ENCODE measurements around the gene CCNL1. TPM values are rescaled to one million over a fixed set of nuclear protein-coding genes. Genes with fewer than 3 reads are reported as not detected.
"Not testable (repeated sequence)": the region's sequence is repeated elsewhere in the genome, so short reads cannot be mapped to it uniquely, and the experiment has no call there.

CCNL1 gene
- 302 and 313 TPM in 2 replicates for total RNA-seq (2014; rRNA removed; shearing (Covaris generic))

- peak; percentile 98 for DNase-seq (ENCODE audit: low spot score)
These were observed at the start of gene CCNL1 for GRCh38 chr3:157159762-157160657. TSS of gene CCNL1 (minus strand) at chr3:157160147. CDS start at chr3:157160094, 53 bp downstream.

- no peak for DNase-seq (ENCODE audit: low spot score)
These were observed 44.9 kb upstream of the CCNL1 start for GRCh38 chr3:157204880-157205279.

- DNase-seq (ENCODE audit: low spot score): peak; percentile 28
These were observed 44.5 kb upstream of the CCNL1 start for GRCh38 chr3:157204431-157204830.

- peak; percentile 53 for DNase-seq (ENCODE audit: low spot score)
These were observed 41.8 kb upstream of the CCNL1 start for GRCh38 chr3:157201648-157202278.

- DNase-seq (ENCODE audit: low spot score): no peak
These were observed 39.9 kb upstream of the CCNL1 start for GRCh38 chr3:157199841-157200240.

- DNase-seq (ENCODE audit: low spot score): no peak
These were observed 36.0 kb upstream of the CCNL1 start for GRCh38 chr3:157195965-157196364.

- DNase-seq (ENCODE audit: low spot score): not testable (repeated sequence)
These were observed 31.2 kb upstream of the CCNL1 start for GRCh38 chr3:157191149-157191548.

- no peak for DNase-seq (ENCODE audit: low spot score)
These were observed 30.5 kb upstream of the CCNL1 start for GRCh38 chr3:157190380-157190872.

GRCh38 chr3:157188391-157188790, 28.4 kb upstream of the CCNL1 start:
- no peak for DNase-seq (ENCODE audit: low spot score)

GRCh38 chr3:157182879-157183278, 22.9 kb upstream of the CCNL1 start:
- no peak for DNase-seq (ENCODE audit: low spot score)

GRCh38 chr3:157180262-157180661, 20.3 kb upstream of the CCNL1 start:
- DNase-seq (ENCODE audit: low spot score): no peak

GRCh38 chr3:157179365-157179803, 19.4 kb upstream of the CCNL1 start:
- no peak for DNase-seq (ENCODE audit: low spot score)

GRCh38 chr3:157178503-157179364, 18.8 kb upstream of the CCNL1 start:
- not testable (repeated sequence) for DNase-seq (ENCODE audit: low spot score)

- DNase-seq (ENCODE audit: low spot score): not testable (repeated sequence)
These were observed 18.0 kb upstream of the CCNL1 start for GRCh38 chr3:157177801-157178453.

GRCh38 chr3:157176934-157177333, 17.0 kb upstream of the CCNL1 start:
- no peak for DNase-seq (ENCODE audit: low spot score)

GRCh38 chr3:157175691-157176507, 16.0 kb upstream of the CCNL1 start:
- DNase-seq (ENCODE audit: low spot score): no peak

GRCh38 chr3:157174649-157175498, 14.9 kb upstream of the CCNL1 start:
- peak; percentile 98 for DNase-seq (ENCODE audit: low spot score)

- no peak for DNase-seq (ENCODE audit: low spot score)
These were observed 14.3 kb upstream of the CCNL1 start for GRCh38 chr3:157174290-157174648.

GRCh38 chr3:157173343-157173742, 13.4 kb upstream of the CCNL1 start:
- not testable (repeated sequence) for DNase-seq (ENCODE audit: low spot score)
